NCI-H82 treated with DMSO at 0.1 percent for 48 hours (cell line): ENCODE results near the gene CCDC3.

Experiments used
- DNase-seq: peaks from one replicate; lab custom pipeline; 2025; ENCODE audit not compliant: unreplicated experiment; lab: John Stamatoyannopoulos, UW

The CCDC3 gene

GRCh38 chr10:12927896-12928295 lies 73.6 kb downstream of the CCDC3 start:
- no peak for DNase-seq

- DNase-seq: no peak
These were observed 75.7 kb downstream of the CCDC3 start for GRCh38 chr10:12925845-12926244.

- no peak for DNase-seq
These were observed 76.6 kb downstream of the CCDC3 start for GRCh38 chr10:12924911-12925310.

- no peak for DNase-seq
These were observed 79.2 kb downstream of the CCDC3 start for GRCh38 chr10:12922117-12922900.

GRCh38 chr10:12921163-12921562 lies 80.3 kb downstream of the CCDC3 start:
- DNase-seq: no peak

- no peak for DNase-seq
These were observed 81.9 kb downstream of the CCDC3 start for GRCh38 chr10:12919574-12919973.

GRCh38 chr10:12916587-12916986 lies 84.9 kb downstream of the CCDC3 start:
- DNase-seq: no peak

- no peak for DNase-seq
These were observed 85.8 kb downstream of the CCDC3 start for GRCh38 chr10:12915637-12916168.

GRCh38 chr10:12914111-12914510 lies 87.4 kb downstream of the CCDC3 start:
- no peak for DNase-seq

- DNase-seq: no peak
These were observed 89.7 kb downstream of the CCDC3 start for GRCh38 chr10:12911795-12912194.

GRCh38 chr10:12910835-12911234 lies 90.7 kb downstream of the CCDC3 start:
- DNase-seq: no peak

- no peak for DNase-seq
These were observed 91.7 kb downstream of the CCDC3 start for GRCh38 chr10:12909836-12910185.

GRCh38 chr10:12909182-12909835 lies 92.2 kb downstream of the CCDC3 start:
- no peak for DNase-seq

GRCh38 chr10:12908773-12909172 lies 92.7 kb downstream of the CCDC3 start:
- no peak for DNase-seq

- no peak for DNase-seq
These were observed 93.9 kb downstream of the CCDC3 start for GRCh38 chr10:12907656-12908055.

- no peak for DNase-seq
These were observed 95.4 kb downstream of the CCDC3 start for GRCh38 chr10:12906051-12906541.

GRCh38 chr10:12905067-12905466 lies 96.4 kb downstream of the CCDC3 start:
- DNase-seq: no peak

- no peak for DNase-seq
These were observed 98.6 kb downstream of the CCDC3 start for GRCh38 chr10:12902851-12903358.

- DNase-seq: no peak
These were observed 99.4 kb downstream of the CCDC3 start for GRCh38 chr10:12902135-12902572.

GRCh38 chr10:12899546-12899945 lies 102.0 kb downstream of the CCDC3 start:
- DNase-seq: no peak

GRCh38 chr10:12898271-12898670 lies 103.2 kb downstream of the CCDC3 start:
- no peak for DNase-seq

GRCh38 chr10:12897278-12897677 lies 104.2 kb downstream of the CCDC3 start:
- DNase-seq: no peak
